RWPE1 (cell line): Measurements from ENCODE around the gene MDGA2.

ENCODE experiments used
- CTCF ChIA-PET: fragments of 350-600 bp; sonication (Branson Sonifier 250); formaldehyde crosslinking; extraction: SDS; loops from one replicate; lab custom pipeline; 2021; lab: Yijun Ruan, JAX
- POLR2A ChIA-PET: fragments of 400-600 bp; formaldehyde crosslinking; extraction: SDS; loops from one replicate; lab custom pipeline; 2020; ENCODE audit warnings: antibody characterized with exemption; ENCODE audit not compliant: low non-redundant PET; lab: Yijun Ruan, JAX
- DNase-seq: peaks from one replicate; pipeline ENCODE4 v3.0.0; 2012; ENCODE audit warnings: low spot score
- H3K27ac ChIP-seq: fragments of 450-650 bp; 2 replicates; pipeline ENCODE4 v1.5.1; 2017
- CTCF ChIP-seq: fragments of 450-650 bp; conservative IDR thresholded peaks from 2 replicates; pipeline ENCODE4 v1.5.1; 2017; ENCODE audit warnings: low read depth, mild to moderate bottlenecking

The MDGA2 gene

GRCh38 chr14:47149326-47149725 lies 526.1 kb downstream of the MDGA2 start:
- no peak for DNase-seq
- no peak for TF ChIP-seq CTCF
- ChIA-PET POLR2A (no interaction called here), CTCF (interaction anchor here (0.6 kb wide), 1 partner anchor 15 kb away, joined by 3 read pairs; no protein-coding TSS in a partner anchor)
- no peak overlapping the region for H3K27ac ChIP-seq

GRCh38 chr14:47148686-47149085 lies 526.7 kb downstream of the MDGA2 start:
- TF ChIP-seq CTCF = no peak
- CTCF ChIA-PET = interaction anchor here (0.6 kb wide), 1 partner anchor 14 kb away, joined by 3 read pairs; no protein-coding TSS in a partner anchor
- no peak overlapping the region for H3K27ac ChIP-seq
- POLR2A ChIA-PET = no interaction called here
- no peak for DNase-seq

- no peak for DNase-seq
- CTCF ChIA-PET = no interaction called here
- TF ChIP-seq CTCF = no peak
- no peak overlapping the region for H3K27ac ChIP-seq
- POLR2A ChIA-PET = no interaction called here
Observed at GRCh38 chr14:47120645-47121044, 554.8 kb downstream of the MDGA2 start.

GRCh38 chr14:47103771-47104170 lies 571.6 kb downstream of the MDGA2 start:
- DNase-seq = no peak
- TF ChIP-seq CTCF = no peak
- ChIA-PET POLR2A (no interaction called here), CTCF (no interaction called here)
- no peak overlapping the region for H3K27ac ChIP-seq

- CTCF ChIA-PET = no interaction called here
- POLR2A ChIA-PET = no interaction called here
Observed at GRCh38 chr14:47102472-47102871, 572.9 kb downstream of the MDGA2 start.

GRCh38 chr14:47085678-47086077 lies 589.7 kb downstream of the MDGA2 start:
- H3K27ac ChIP-seq = no peak overlapping the region
- TF ChIP-seq CTCF = no peak
- CTCF ChIA-PET = no interaction called here
- DNase-seq = no peak
- POLR2A ChIA-PET = no interaction called here

More at GRCh38 chr14:47102472-47102871, 572.9 kb downstream of the MDGA2 start:
- no peak overlapping the region for H3K27ac ChIP-seq
- no peak for DNase-seq
- TF ChIP-seq CTCF = no peak

- ChIA-PET POLR2A (no interaction called here), CTCF (no interaction called here)
- DNase-seq = no peak
- TF ChIP-seq CTCF = no peak
- no peak overlapping the region for H3K27ac ChIP-seq
Observed at GRCh38 chr14:47065326-47065725, 610.1 kb downstream of the MDGA2 start.
